Vagina (tissue), 2 donors: Measurements from ENCODE around the gene ATF5.

ENCODE experiments used
- CTCF ChIP-seq, 3 experiments: fragments of 450-650 bp in 2 of 3; fragments of 200-600 bp in 1 of 3; sonication (generic) in 1 of 3; IDR thresholded peaks; one replicate each; pipeline ENCODE4 v1.5.1; 2017 to 2019; ENCODE audit warnings: antibody characterized with exemption in 3 of 3, mild to moderate bottlenecking in 2 of 3, moderate library complexity in 2 of 3
- POLR2AphosphoS5 ChIP-seq, 2 donors: sonication (generic); formaldehyde crosslinking; IDR thresholded peaks; one replicate each; pipeline ENCODE4 v1.9.0; 2017; ENCODE audit warnings: antibody characterized with exemption in 2 of 2, mild to moderate bottlenecking in 2 of 2, low read depth in 1 of 2; ENCODE audit not compliant: insufficient read depth in 1 of 2

DNA sequence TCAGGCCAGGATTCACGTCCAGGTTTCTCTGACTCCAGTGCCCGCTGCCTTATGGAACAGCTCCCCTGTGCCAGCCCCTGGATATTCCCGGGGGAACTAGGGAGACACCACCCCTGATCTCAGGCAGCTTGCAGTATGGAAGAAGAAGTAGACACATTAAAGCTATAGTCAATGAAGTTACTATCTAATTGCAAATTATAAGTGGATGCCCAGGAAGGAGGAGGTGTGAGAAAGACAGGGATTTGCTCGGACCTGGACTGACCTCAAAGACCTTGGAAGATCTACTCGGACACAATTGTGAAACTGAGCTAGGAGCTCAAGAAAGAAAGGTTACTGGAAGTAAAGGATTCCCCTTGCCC, 21.6 kb downstream of the ATF5 start:
- TF ChIP-seq CTCF (IDR thresholded peaks at IDR 0.05) (no peak), POLR2AphosphoS5 (IDR thresholded peaks at IDR 0.05; ENCODE audit: insufficient read depth in 1 of 2, low read depth in 1 of 2) (no peak)
